Psoas muscle (tissue), 8 donors: Measurements from ENCODE around the gene OST4. TPM values are rescaled to one million over a fixed set of nuclear protein-coding genes. Genes with fewer than 3 reads are reported as not detected.
"Not testable (repeated sequence)": the region's sequence is repeated elsewhere in the genome, so short reads cannot be mapped to it uniquely, and the experiment has no call there.

Experiments
- ATAC-seq, 4 donors: fragments of 200-7000 bp; cut with Tn5 transposase; one replicate each; pipeline ENCODE4 v1.9.1; 2020; ENCODE audit warnings: moderate library complexity in 3 of 4, mild to moderate bottlenecking in 2 of 4
- DNase-seq, 2 donors: peaks; one replicate each; pipeline ENCODE4 v3.0.0-alpha.2; 2020
- H3K27ac ChIP-seq: fragments of 200-600 bp; one replicate; pipeline ENCODE4 v1.8.0; 2022
- H3K27me3 ChIP-seq, 3 donors: fragments of 200-600 bp in 1 of 3; one replicate each; pipeline versions ENCODE4 v1.6.1 to v1.8.0; 2013 to 2022; ENCODE audit warnings: low read length in 2 of 3, mild to moderate bottlenecking in 2 of 3, moderate library complexity in 1 of 3; ENCODE audit not compliant: insufficient read depth in 3 of 3
- H3K36me3 ChIP-seq, 2 donors: fragments of 200-600 bp in 1 of 2; one replicate each; pipeline versions ENCODE4 v1.6.1 to v1.8.0; 2013 to 2022; ENCODE audit warnings: low read depth in 1 of 2, mild to moderate bottlenecking in 1 of 2, moderate library complexity in 1 of 2; ENCODE audit not compliant: insufficient read depth in 1 of 2
- H3K4me1 ChIP-seq: fragments of 200-600 bp; one replicate; pipeline ENCODE4 v1.8.0; 2022
- H3K4me3 ChIP-seq: fragments of 200-600 bp; one replicate; pipeline ENCODE4 v1.8.0; 2022; ENCODE audit warnings: mild to moderate bottlenecking
- H3K9me3 ChIP-seq: fragments of 200-600 bp; one replicate; pipeline ENCODE4 v1.8.0; 2022
- CTCF ChIP-seq: fragments of 200-600 bp; IDR thresholded peaks from one replicate; pipeline ENCODE4 v1.8.0; 2022; ENCODE audit warnings: antibody characterized with exemption
- WGBS, 3 donors: extraction: QIAGEN DNeasy Blood & Tissue Kit; methylation state at CpG; one replicate each; pipeline versions ENCODE4 v1.1.6 to v1.1.7; 2013; 5-methylcytosine and 5-hydroxymethylcytosine counted together
- intact Hi-C, 2 donors: fragments of 100-400 bp; cut with DNase I; formaldehyde crosslinking; loops; one replicate each; pipeline versions ENCODE4 v1.11.0 to v1.14.2; 2022
- polyA plus RNA-seq, 3 donors: library from polyadenylated mRNA; stranded (reverse); fragments of 200-250 nt; gene quantifications; one replicate each; pipeline ENCODE4 v1.2.3, GENCODE V29; 2013
- total RNA-seq, 4 donors: library from RNA; stranded (reverse); fragmentation: NEBNext Ultra II Directional in 2 of 4; extraction: Animal tissue kit (Norgen Biotek cat#: 25700) in 2 of 4; gene quantifications; one replicate each; pipeline versions ENCODE4 v1.2.1 to v1.2.4, GENCODE V29; 2021 to 2023
- donor health status: healthy with polysubstance abuse.
- donor health status: DM: no; HTN: no; CAD: no; lungs with moderate emphysema.
- donor health status: Bipolar disorder and iron deficiency.
- donor health status: healthy.
- donor health status: DM: yes; HTN: yes; CAD: no.
- donor health status: DM: no; HTN: no; CAD: no.
- donor health status: DM: no; HTN: no; CAD: no.
- donor health status: DM: yes; HTN: yes; CAD: no.

OST4 gene
- total and polyA plus RNA-seq, 7 donors, result 186 to 396 (median 280) TPM

DNA sequence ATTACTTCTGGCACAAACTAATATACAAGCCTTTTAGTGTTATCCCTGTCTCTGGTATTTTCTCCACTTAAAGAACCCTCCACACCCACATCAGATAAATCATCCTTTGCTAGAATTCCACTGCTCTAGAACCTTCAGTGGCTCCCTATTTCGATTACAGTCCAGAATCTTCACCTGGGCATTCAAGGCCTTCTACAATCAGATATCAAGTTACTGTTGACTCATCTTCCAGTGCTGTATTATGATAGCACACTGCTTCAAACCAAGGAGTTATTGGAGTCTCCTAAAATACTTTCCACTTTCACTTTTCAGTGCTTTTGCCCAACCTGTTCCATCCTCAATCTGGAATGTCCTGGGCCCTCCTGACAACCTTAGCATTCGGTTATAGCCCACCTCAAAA is 44.1 kb upstream of the OST4 start:
- Histone ChIP-seq H3K27ac (no peak overlapping the region), H3K9me3 (no peaks in the 10 kb centered on the region), H3K4me1 (no peaks in the 10 kb centered on the region), H3K4me3 (no peak overlapping the region), H3K27me3 (peaks cover 0 to 9% (median 0%) of the 10 kb centered on the region in 3 donors), H3K36me3 (no peaks in the 10 kb centered on the region)
- DNase-seq (no peak), ATAC-seq (no peak)
- TF ChIP-seq CTCF, result no peak
- WGBS, 3 donors, result 62 to 75% (median 73%) methylated on average over 2 of the region's 2 CpGs
- intact Hi-C loops, result no loop called here

GRCh38 chr2:27111392-27112078 is 40.1 kb upstream of the OST4 start:
- H3K4me3 ChIP-seq, ATAC-seq, H3K9me3 ChIP-seq, H3K27me3 ChIP-seq, H3K4me1 ChIP-seq, H3K36me3 ChIP-seq, H3K27ac ChIP-seq, intact Hi-C loops: not testable (repeated sequence)
- peak in 1 of 2 donors; percentile 36 for DNase-seq
- 91 to 92% (median 92%) methylated on average over 35 to 49 of the region's 49 CpGs for WGBS, 3 donors

DNA sequence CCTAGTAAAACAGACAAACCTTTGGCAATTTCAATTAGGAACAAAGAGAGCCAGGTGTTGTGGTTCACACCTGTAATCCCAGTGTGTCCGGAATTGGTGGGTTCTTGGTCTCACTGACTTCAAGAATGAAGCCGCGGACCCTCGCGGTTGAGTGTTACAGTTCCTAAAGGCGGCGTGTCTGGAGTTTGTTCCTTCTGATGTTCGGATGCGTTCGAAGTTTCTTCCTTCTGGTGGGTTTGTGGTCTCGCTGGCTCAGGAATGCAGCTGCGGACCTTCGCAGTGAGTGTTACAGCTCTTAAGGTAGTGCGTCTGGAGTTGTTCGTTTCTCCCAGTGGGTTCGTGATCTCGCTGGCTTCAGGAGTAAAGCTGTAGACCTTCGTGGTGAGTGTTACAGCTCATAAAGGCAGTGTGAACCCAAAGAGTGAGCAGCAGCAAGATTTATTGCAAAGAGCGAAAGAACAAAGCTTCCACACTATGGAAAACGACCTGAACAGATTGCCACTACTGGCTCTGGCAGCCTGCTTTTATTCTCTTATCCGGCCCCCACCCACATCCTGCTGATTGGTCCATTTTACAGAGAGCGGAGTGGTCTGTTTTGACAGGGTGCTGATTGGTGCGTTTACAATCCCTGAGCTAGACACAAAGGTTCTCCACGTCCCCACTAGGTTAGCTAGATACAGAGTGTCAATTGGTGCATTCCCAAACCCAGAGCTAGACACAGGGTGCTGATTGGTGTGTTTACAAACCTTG is 39.3 kb upstream of the OST4 start:
- H3K36me3 ChIP-seq, H3K27ac ChIP-seq, ATAC-seq, H3K4me3 ChIP-seq, H3K9me3 ChIP-seq, intact Hi-C loops, H3K27me3 ChIP-seq, H3K4me1 ChIP-seq: not testable (repeated sequence)
- peak in 1 of 2 donors; percentile 11 for DNase-seq
- 75 to 79% (median 77%) methylated on average over 24 of the region's 24 CpGs for WGBS, 3 donors

GRCh38 chr2:27109083-27109482 is 37.6 kb upstream of the OST4 start:
- ATAC-seq (no peak), DNase-seq (no peak)
- Histone ChIP-seq H3K9me3 (no peaks in the 10 kb centered on the region), H3K36me3 (no peaks in the 10 kb centered on the region), H3K4me1 (no peaks in the 10 kb centered on the region), H3K27ac (no peak overlapping the region), H3K27me3 (no peaks in the 10 kb centered on the region), H3K4me3 (no peak overlapping the region)
- WGBS, 3 donors, result 82 to 88% (median 87%) methylated on average over 3 of the region's 3 CpGs
- intact Hi-C loops, result no loop called here
- TF ChIP-seq CTCF, result no peak

- ATAC-seq, result no peak
- no peak for TF ChIP-seq CTCF
- no peaks in the 10 kb centered on the region for H3K4me1 ChIP-seq
- intact Hi-C loops, result no loop called here
- H3K9me3 ChIP-seq, result no peaks in the 10 kb centered on the region
- no peak overlapping the region for H3K4me3 ChIP-seq
- no peaks in the 10 kb centered on the region for H3K36me3 ChIP-seq
- H3K27me3 ChIP-seq, result no peaks in the 10 kb centered on the region
- DNase-seq, result no peak
- no peak overlapping the region for H3K27ac ChIP-seq
- 64 to 81% (median 70%) methylated on average over 2 of the region's 2 CpGs for WGBS, 3 donors
Measured at GRCh38 chr2:27108221-27108620, 36.8 kb upstream of the OST4 start.
